ENCODE data around the gene FUT7.

FUT7 gene

DNA sequence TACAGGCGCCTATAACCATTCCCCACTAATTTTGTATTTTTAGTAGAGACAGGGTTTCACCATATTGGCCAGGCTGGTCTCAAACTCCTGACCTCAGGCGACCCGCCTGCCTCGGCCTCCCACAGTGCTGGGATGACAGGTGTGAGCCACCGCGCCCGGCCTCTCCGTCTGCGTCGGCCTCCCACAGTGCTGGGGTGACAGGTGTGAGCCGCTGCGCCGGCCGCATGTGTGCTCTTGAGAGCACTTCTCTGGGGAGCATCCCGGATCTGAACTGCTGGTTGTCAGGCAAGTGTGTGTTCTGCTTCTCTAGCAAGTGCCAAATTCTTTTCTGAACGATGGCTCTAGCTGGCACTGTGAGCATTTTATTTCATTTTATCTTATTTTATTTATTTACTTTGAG, 25.7 kb upstream of the FUT7 start:
- no peaks in the 10 kb centered on the region for H3K4me1 Mint-ChIP-seq (ENCODE audit: low read depth)
- no peaks in the 10 kb centered on the region for H3K9me3 Mint-ChIP-seq
- H3K27ac Mint-ChIP-seq, result no peak overlapping the region
- H3K36me3 Mint-ChIP-seq (ENCODE audit: low read depth), result no peaks in the 10 kb centered on the region
- peaks cover 20% of the 10 kb centered on the region for H3K27me3 Mint-ChIP-seq (ENCODE audit: low read depth)
- H3K4me3 Mint-ChIP-seq, result no peak overlapping the region

GRCh38 chr9:137056739-137057415, 25.0 kb upstream of the FUT7 start:
- H3K27me3 Mint-ChIP-seq (ENCODE audit: low read depth), result peaks cover 26% of the 10 kb centered on the region
- H3K36me3 Mint-ChIP-seq (ENCODE audit: low read depth), result no peaks in the 10 kb centered on the region
- H3K27ac Mint-ChIP-seq, result no peak overlapping the region
- no peaks in the 10 kb centered on the region for H3K9me3 Mint-ChIP-seq
- no peak overlapping the region for H3K4me3 Mint-ChIP-seq
- H3K4me1 Mint-ChIP-seq (ENCODE audit: low read depth), result no peaks in the 10 kb centered on the region

DNA sequence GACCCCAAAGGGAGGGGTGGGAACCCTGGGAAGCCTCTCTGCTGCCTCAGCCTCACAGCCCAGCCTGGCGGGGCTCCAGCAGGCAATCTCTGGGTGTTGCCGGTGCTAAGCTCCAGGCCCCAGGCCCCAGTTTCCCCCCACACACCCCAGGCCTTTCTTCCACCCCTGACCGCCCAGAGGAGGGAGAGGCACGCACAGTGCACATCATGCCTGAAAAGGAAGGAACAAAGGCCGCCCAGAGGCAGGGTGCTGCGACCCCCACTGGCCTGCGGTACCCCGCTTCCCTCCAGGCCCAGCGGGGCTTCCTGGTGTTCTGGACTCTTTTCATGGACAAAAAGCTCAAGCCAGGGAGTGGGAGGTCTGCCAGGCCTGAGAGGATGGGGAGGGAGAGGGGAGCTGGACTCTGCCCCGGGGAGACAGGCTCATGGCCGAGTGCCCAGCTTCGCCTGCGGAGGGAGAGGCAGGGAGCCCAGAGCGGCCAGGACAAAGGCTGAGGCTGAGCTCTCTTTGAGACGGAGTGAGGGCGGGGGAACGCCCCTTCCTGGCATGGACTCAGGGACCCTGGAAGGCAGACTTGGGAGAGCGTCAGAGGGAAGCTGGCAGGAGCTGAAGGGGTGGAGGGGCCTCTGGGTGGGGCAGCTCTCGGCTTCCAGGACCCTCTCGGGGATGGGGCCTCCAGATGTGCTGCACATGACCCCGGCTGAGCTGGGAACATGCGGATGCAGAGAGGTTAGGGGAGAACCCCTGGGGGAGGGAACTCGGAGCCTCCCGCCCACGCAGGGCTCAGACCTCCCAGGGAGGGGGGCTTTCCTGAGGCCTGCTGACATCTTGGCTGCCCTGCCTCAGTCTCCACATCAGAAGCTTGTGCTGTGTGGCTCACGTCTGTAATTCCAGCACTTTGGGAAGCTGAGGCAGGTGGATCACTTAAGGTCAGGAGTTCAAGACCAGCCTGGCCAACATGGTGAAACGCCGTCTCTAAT, 23.8 kb upstream of the FUT7 start:
- Mint-ChIP-seq H3K4me3 (no peak overlapping the region), H3K36me3 (ENCODE audit: low read depth) (no peaks in the 10 kb centered on the region), H3K9me3 (no peaks in the 10 kb centered on the region), H3K4me1 (ENCODE audit: low read depth) (no peaks in the 10 kb centered on the region), H3K27ac (no peak overlapping the region), H3K27me3 (ENCODE audit: low read depth) (peaks cover 27% of the 10 kb centered on the region)

DNA sequence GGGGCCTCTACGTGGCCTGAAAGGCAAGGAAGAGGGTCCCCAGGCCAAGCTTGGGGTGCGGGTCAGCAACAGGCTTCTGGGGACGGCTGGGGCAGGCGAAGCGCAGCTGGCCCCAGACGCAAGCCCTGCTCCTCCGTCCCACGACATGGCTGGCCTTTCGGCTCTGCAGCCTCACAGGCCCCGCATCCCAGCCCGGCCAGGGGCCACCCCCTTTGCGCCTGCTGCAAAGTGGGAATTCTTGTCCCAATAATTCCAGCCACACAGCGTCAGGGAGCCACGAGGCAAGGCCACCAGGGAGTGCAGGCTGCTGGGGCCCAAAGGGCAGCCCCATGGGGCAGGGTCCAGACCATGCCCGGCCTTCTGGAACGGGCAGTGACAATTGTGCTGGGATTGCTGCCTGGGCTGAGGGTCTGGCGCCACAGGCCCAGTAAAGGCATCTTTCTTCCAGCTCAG, 23.1 kb upstream of the FUT7 start:
- H3K9me3 Mint-ChIP-seq, result no peaks in the 10 kb centered on the region
- H3K4me1 Mint-ChIP-seq (ENCODE audit: low read depth), result no peaks in the 10 kb centered on the region
- no peak overlapping the region for H3K27ac Mint-ChIP-seq
- H3K4me3 Mint-ChIP-seq, result no peak overlapping the region
- peaks cover 31% of the 10 kb centered on the region for H3K27me3 Mint-ChIP-seq (ENCODE audit: low read depth)
- H3K36me3 Mint-ChIP-seq (ENCODE audit: low read depth), result no peaks in the 10 kb centered on the region

DNA sequence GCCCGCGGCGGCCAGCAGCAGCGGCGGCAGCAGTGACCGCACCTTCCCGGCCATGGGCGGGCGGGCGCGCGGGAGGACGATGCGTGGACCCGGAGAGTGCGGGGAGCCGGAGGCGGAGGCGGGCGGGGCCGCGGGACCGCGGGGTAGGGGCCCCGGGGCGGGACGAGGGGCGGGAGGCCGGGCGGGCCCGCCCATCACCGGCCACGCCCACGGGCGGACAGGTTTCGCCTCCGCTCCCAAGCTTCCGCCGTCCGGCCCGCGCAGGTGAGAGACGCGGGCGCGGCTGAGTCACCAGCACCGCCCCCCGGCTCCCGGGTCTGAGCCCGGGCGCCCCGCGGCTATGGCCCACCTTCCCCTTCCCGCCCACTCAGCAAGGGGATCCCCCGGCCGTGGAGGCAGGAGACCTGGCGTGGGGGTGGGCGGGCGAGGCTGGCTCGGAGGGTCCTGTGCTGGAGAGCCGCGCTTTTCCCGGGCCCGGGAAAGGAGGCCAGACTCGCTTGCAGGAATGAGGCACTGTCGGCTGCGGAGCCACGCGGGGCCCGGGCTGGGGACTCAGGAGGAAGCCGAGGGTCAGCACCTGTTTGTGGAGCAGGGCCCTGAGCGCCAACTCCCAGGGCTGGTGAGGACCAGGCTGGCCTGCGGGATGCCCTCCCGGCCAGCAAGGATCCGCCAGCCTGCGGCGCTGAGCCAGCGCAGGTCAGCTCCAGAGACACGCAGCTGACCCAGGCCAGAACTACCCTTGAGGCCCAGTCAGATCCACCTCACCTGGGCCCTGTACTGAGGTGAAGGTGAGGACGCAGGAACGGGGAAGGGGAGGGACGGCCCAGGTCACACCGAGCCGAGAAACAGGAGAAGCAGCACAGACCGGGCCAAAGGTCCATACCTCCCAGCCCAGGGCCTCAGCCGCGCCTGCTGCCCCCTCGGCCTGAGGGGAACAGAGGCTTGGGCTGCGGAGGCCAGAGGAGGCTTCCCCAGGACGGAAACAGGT, 22.4 kb upstream of the FUT7 start, which contains the start of gene ENTPD2:
Gene ENTPD2 (minus strand): TSS at position 118 of the 988 bp plus-strand sequence. CDS start 64 bp downstream, at position 54.
- no peak within 1 kb of the TSS for H3K4me3 Mint-ChIP-seq
- no peaks in the 10 kb centered on the region for H3K4me1 Mint-ChIP-seq (ENCODE audit: low read depth)
- peaks cover 38% of the 10 kb centered on the region for H3K27me3 Mint-ChIP-seq (ENCODE audit: low read depth)
- no peak within 1 kb of the TSS for H3K27ac Mint-ChIP-seq
- no peaks in the 10 kb centered on the region for H3K36me3 Mint-ChIP-seq (ENCODE audit: low read depth)
- H3K9me3 Mint-ChIP-seq, result no peaks in the 10 kb centered on the region

DNA sequence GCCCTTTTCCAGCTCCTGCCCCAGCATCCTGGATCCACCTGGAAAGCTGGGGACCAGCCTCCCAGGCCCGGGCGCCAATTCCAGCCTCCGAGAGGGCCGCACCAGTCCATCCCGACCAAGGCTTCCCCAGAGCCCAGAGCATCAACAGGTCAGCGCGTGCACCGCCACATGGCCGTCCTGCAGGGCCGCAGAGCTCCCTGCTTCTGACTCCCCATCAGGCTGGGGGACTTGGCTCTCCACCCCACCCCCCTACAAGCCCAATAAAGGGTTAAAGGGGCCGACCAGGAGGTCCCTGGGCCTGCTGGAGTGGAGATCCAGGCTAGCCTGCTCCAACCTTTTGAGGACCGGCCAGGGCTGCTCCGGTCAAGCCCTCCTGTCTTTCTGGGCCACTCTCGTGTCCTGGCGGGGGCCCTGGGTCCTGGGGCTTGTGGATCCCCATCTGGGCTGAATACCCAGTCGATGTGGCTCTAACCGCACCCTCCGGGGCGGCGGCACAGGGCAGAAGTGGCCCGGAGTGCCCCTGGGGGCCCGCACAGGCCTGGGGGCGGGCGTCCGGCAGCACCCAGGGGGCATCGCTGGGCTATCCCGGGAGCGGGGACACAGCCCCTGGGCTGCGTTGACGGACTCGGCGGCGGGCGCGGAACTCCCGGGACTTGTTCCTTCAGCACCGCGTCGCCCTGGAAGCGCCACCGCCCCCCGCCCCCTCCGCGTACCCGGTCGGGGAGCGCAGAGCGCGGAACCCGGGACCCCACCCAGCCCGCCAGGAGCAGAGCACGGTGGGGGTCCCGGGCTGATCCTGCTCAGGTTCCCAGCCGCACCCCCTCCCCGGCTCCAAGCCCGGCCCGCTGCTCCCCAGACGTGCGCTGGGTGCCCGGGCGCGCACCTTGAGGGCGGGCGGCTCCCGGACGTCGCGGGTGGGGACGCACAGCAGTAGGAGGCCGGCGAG, 21.4 kb upstream of the FUT7 start:
- H3K27ac Mint-ChIP-seq, result no peak overlapping the region
- no peak overlapping the region for H3K4me3 Mint-ChIP-seq
- no peaks in the 10 kb centered on the region for H3K9me3 Mint-ChIP-seq
- no peaks in the 10 kb centered on the region for H3K36me3 Mint-ChIP-seq (ENCODE audit: low read depth)
- H3K4me1 Mint-ChIP-seq (ENCODE audit: low read depth), result no peaks in the 10 kb centered on the region
- peaks cover 30% of the 10 kb centered on the region for H3K27me3 Mint-ChIP-seq (ENCODE audit: low read depth)

GRCh38 chr9:137052293-137052692, 20.4 kb upstream of the FUT7 start:
- H3K4me3 Mint-ChIP-seq, result no peak overlapping the region
- H3K4me1 Mint-ChIP-seq (ENCODE audit: low read depth), result no peaks in the 10 kb centered on the region
- H3K9me3 Mint-ChIP-seq, result no peaks in the 10 kb centered on the region
- H3K36me3 Mint-ChIP-seq (ENCODE audit: low read depth), result no peaks in the 10 kb centered on the region
- H3K27me3 Mint-ChIP-seq (ENCODE audit: low read depth), result peaks cover 37% of the 10 kb centered on the region
- no peak overlapping the region for H3K27ac Mint-ChIP-seq

DNA sequence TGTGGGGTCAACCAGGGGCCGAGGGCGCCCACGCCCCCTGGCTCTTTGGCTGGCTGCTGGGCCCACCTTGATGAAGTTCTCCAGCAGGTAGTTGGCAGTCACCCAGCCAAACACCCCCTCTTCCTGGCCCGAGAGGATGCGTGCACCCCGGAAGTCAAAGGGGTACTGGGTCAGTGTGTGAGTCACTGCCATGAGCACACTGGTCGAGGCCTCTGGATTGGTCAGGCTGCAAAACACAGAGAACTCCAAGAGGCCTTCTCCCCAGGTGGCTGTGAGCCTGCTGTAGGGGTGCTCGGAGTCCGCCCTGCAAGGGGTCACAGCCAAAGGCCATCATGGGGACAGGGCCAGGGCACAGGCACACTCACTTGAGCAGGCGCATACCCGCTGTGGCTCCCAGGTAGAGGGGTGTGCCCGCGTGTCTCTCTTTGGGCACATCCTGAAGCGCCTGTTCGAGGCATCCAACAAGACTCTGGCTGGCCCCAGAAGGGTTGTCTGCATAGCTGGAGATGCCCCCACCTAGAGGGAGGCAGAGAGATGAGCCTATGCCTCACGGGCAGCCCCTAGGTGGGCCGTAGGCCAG, 19.3 kb upstream of the FUT7 start:
- H3K4me3 Mint-ChIP-seq, result no peak overlapping the region
- peaks cover 42% of the 10 kb centered on the region for H3K27me3 Mint-ChIP-seq (ENCODE audit: low read depth)
- no peaks in the 10 kb centered on the region for H3K4me1 Mint-ChIP-seq (ENCODE audit: low read depth)
- no peaks in the 10 kb centered on the region for H3K9me3 Mint-ChIP-seq
- no peaks in the 10 kb centered on the region for H3K36me3 Mint-ChIP-seq (ENCODE audit: low read depth)
- H3K27ac Mint-ChIP-seq, result no peak overlapping the region

DNA sequence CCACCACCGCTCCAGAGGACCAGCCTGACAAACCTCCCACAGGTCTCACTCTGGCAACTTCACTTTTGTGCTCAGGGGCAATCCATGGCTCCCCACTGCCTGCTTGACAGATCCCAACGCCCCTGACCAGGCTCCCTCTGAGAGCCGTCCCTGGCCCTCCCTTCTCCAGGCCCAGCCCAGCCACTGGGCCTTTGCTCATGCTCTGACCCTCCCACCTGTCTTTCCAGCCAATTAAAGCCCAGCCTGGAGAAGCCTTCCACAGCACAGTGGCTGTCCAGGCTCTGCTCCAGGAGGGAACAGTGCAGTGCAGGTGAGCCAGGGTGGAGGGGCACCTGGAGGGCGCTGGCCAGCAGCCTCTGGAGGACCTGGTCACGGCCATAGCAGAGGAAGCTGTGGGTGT, 18.7 kb upstream of the FUT7 start:
- Mint-ChIP-seq H3K4me3 (no peak overlapping the region), H3K36me3 (ENCODE audit: low read depth) (no peaks in the 10 kb centered on the region), H3K27me3 (ENCODE audit: low read depth) (peaks cover 42% of the 10 kb centered on the region)

DNA sequence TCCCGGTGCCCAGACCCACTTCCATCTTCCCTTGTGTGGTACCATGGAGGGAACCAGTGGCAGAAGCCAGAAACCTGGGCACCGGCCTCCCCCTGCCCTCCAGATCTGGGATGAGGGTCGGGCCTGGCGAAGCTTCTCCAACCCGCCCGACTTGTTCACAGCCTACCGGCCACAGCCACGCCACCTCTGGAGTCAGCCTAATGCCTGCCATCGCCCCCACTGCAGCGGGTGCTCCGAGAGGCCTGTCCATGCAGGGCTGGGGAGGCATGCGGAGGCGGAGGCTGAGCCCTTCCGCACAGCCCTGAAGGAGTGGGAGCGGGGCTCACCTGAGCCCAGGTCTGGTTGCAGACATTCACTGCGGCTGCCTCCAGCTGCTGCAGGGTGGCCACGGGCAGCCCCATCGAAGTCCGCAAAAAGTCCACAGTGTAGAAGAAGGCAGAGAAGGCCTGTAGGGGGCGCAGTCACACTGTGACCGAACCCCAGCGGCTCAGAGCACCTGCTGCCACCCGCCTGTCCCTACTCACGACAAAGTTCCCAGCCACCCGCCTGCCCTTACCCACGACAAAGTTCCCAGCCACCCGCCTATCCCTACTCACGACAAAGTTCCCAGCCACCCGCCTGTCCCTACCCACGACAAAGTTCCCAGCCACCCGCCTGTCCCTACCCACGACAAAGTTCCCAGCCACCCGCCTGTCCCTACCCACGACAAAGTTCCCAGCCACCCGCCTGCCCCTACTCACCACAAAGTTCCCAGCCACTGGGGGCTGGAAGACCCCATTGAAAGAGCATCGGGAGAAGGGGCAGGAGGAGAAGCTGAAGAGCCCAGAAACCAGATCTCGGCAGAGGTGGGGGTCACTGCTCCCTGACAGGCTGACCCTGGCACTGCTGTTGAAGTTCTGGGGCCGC, 17.9 kb upstream of the FUT7 start:
- H3K4me3 Mint-ChIP-seq, result no peak overlapping the region
- peaks cover 45% of the 10 kb centered on the region for H3K27me3 Mint-ChIP-seq (ENCODE audit: low read depth)
- peaks cover 2% of the 10 kb centered on the region for H3K4me1 Mint-ChIP-seq (ENCODE audit: low read depth)
- no peak overlapping the region for H3K27ac Mint-ChIP-seq
- H3K36me3 Mint-ChIP-seq (ENCODE audit: low read depth), result no peaks in the 10 kb centered on the region
- no peaks in the 10 kb centered on the region for H3K9me3 Mint-ChIP-seq

More for the DNA sequence above, 18.7 kb upstream of the FUT7 start:
- no peaks in the 10 kb centered on the region for H3K4me1 Mint-ChIP-seq (ENCODE audit: low read depth)
- no peak overlapping the region for H3K27ac Mint-ChIP-seq
- H3K9me3 Mint-ChIP-seq, result no peaks in the 10 kb centered on the region

DNA sequence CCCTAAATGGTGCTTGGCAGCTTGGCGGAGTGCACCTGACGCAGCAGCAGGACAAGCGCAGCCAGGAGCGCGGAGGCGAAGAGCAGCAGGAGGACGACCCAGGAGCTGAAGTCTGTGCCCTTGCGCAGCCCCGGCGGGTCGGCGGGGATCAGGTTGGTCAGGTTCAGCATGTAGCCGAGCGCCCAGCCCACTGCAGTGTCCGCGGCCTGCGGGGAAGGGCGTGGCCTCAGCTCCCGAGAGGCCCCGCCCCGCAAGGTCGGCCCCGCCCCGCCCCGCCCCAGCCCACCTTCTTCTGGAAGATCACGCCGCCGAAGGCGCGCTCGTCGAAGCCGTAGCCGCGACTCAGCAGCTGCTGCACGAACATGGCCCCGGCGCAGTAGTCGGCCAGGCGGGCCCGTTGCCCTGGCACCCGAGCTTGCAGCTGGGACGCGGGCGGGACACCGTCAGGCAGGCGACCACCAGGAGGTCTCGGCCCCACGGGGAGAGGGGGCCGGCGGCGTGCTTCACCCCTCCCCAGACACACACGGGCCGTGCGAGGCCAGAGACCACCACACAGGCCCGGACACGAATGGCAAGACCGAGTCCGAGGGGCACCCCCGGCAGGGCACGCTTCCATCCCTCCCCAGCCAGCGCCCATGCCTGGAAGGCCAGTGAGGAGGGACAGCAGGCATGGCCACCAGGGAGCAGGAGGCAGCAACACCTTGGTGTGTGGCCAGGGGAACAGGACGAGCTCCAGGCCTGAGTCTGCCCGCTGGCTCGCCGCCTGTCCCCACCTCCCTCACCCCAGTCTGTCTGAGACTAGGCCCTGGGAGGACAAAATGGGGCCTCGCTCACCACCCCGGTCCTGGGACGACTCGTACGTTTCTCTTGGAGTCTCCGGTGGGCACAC, 17.0 kb upstream of the FUT7 start:
- Mint-ChIP-seq H3K27ac (no peak overlapping the region), H3K4me1 (ENCODE audit: low read depth) (peaks cover 3% of the 10 kb centered on the region), H3K27me3 (ENCODE audit: low read depth) (peaks cover 50% of the 10 kb centered on the region), H3K9me3 (no peaks in the 10 kb centered on the region), H3K4me3 (no peak overlapping the region), H3K36me3 (ENCODE audit: low read depth) (no peaks in the 10 kb centered on the region)
